ENCODE results near the gene MARCHF10.

DNA sequence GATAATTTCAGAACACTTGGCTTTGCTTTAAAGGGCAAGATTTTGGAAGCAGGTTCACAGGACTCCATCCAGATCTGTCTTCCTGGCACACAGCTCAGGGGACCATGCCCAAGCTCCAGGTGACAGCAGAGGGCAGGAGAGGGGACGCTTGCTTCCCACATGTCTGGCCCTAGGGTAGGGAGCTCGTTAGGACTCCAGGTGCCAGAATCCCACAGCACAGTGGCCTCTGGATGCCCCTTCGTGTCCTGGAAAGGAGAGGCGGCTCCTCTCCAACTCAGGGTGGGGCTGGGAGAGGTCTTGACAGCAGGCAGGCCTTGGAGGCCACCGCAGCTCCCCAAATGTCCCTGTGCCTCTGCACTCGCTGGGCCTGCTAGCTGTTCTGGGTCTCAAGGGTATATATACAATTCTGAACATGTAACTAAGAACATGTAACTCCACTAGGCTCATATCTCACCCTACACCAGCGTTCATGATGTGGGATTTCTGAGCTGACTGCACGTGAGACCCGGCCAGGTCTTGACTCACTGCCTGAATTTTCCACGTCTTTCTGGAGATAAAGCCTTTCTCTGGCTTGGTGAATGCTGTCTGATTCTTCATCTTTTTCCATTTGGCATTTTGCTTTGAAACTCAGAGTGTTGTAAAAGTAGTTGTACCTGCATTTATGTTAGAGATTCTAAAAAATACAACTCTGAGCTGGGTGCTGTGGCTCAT, 52.8 kb downstream of the MARCHF10 start:
- TF ChIP-seq CTCF (conservative IDR thresholded peaks at IDR 0.05): no peak
- no peak for TF ChIP-seq ZFX (IDR thresholded peaks at IDR 0.05)
